NCI-H1048 (cell line): ENCODE data around the gene ATF3.
"Not testable (repeated sequence)": the region's sequence is repeated elsewhere in the genome, so short reads cannot be mapped to it uniquely, and the experiment has no call there.

Experiments
- DNase-seq: peaks from one replicate; lab custom pipeline; 2025; lab: John Stamatoyannopoulos, UW

ATF3 gene

DNA sequence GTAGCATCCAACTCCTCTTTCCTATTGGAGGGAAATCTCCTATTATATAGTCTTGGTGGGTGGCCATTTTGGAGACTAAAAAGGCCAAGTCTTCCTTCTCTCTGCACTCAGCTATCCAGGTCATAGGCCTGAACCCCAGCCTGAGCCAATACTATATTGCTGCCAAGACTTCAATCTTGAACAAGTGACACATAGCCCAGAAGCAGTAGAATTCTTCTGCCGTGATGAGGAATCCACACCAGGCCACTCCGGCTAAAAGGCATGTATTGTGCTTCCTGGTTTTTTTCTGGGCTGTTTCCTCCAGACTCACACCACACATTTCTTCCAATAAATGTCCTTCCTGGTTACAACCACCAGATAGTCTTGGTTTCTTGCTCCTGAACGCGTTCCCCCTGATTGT lies 43.0 kb downstream of the ATF3 start:
- no peak for DNase-seq

DNA sequence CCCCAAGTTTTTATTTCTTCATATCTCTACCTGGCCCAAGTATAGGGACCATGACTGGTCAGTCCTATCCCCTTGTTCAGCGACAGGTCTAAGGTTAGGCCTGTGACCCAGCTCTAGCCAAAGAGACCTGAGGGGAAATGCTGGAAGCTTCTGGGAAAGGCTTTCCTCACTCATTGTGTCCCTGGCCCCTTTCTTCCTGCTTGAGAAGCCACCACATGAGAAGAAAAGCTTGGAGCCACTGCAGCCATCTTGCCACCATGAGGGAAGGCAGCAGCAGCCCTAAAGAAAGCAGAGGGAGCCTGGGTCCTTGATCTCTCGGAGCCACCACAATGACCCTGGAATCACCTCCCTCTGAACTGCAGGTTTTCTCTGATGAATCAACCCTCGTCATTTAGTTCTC lies 43.4 kb downstream of the ATF3 start:
- DNase-seq: no peak

DNA sequence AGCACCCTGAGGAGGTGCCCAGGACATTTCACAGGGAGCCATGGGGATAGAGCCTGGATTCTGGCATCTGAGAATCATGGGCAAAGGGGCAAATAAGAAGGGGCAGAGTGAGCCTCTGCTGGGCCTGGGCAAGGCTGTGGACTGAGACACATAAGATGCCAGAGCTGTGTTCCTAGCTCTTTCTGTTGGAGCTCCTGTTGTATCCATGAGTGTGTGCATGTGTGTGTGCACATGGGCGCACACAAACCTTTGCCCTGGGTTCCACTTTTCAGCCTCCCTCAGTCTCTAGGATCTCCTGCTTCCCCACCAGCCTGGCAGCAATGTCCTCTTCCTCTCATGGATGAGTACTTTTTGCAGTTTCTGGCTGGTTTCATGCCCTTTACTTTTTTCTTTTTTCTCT lies 44.0 kb downstream of the ATF3 start:
- DNase-seq: no peak

DNA sequence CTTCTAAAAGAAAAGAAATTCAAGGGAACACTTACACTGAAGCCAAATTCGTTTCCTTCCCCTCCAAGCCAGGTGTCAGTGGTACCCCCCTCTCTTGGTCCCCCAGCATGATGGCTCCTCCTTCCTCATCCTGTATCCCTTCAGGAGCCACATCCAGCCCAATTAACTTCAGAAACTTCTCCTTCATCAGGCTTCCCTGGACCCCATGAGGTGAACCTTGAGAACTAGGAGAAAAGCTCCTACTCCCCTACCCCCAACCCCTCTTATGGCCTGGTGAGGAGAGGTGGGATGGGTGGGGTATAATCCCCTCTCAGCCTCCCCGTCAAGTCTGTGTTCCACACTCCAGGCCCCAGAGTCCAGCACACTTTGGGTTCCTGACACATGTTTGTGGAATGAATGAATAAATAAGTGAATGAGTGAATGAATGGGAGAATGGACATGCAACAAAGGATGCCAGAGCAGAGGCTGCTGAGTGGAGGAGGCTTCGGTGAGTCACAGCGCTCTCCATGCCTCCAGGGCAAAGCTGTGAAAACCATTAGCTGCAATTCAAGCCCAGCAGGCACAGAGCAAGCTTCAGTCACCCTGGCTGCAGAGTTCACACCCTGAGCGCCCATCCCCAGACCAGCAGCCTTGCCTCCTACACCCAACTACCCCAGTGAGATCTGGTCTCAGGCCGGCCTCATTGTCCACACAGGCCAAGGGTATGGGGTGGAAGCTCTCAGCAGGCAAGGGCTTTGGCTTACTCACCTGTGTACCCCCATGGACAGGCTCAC lies 47.3 kb downstream of the ATF3 start:
- no peak for DNase-seq

DNA sequence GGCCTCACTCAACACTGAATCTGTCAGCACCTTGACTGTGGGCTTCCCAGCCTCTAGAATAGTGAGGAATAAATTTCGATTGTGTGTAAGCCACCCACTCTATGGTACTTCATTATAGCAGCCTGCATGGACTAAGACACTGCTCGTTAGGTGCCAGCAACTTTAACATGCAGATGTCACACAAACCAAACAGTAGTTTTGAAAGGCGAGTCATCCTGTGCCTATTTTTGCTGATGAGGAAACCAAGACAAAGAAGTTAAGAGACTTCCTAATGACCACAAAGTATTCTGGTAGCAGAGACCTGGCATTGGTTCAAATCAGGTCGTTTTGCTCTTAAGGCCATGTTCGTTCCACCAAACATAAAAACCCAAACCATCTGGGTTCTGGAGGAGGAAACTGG lies 48.2 kb downstream of the ATF3 start:
- DNase-seq: no peak

DNA sequence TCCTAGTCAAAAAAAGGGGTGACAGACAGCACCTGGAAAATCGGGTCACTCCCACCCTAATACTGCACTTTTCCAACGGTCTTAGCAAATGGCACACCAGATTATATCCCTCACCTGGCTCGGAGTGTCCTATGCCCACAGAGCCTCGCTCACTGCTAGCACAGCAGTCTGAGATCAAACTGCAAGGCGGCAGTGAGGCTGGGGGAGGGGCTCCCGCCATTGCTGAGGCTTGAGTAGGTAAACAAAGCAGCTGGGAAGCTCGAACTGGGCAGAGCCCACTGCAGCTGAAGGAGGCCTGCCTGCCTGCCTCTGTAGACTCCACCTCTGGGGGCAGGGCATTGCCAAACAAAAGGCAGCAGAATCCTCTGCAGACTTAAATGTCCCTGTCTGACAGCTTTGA lies 49.7 kb downstream of the ATF3 start:
- not testable (repeated sequence) for DNase-seq

DNA sequence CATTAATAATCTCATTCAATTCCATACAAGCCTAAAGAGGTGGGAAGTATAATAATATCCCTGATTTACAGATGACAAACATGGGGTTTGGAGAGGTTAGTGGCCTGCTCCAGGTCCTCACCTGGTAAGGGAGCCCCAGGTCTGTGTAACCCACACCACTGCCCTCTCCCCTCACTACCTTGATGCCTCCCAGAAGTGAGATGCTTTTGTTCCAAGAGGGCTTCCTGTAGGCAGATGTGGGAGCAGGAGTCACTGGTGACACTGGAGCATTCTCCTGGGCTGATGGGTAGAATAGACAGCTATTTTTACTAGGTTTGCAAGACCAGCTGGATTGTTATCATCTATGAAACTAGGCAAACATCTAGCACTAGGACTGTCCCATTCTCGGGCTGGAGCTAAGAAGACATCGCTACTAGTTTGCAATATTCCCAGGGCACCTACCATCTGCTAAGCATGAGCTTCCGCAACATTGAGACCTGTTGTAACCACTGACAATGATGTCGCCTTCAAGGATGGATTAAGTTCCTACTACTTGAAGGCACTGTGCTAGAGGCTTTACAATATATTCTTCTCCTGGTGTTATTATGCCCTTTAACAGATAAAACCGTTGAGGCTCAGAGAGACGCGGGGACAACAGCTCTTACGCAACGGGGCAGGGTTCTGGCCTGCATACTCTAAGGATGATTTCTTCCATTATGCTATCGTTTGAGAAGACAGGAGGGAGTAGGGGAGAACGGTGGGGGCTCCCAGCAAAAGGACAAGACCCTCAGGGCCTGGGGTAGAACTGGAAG lies 56.0 kb downstream of the ATF3 start:
- DNase-seq: no peak

DNA sequence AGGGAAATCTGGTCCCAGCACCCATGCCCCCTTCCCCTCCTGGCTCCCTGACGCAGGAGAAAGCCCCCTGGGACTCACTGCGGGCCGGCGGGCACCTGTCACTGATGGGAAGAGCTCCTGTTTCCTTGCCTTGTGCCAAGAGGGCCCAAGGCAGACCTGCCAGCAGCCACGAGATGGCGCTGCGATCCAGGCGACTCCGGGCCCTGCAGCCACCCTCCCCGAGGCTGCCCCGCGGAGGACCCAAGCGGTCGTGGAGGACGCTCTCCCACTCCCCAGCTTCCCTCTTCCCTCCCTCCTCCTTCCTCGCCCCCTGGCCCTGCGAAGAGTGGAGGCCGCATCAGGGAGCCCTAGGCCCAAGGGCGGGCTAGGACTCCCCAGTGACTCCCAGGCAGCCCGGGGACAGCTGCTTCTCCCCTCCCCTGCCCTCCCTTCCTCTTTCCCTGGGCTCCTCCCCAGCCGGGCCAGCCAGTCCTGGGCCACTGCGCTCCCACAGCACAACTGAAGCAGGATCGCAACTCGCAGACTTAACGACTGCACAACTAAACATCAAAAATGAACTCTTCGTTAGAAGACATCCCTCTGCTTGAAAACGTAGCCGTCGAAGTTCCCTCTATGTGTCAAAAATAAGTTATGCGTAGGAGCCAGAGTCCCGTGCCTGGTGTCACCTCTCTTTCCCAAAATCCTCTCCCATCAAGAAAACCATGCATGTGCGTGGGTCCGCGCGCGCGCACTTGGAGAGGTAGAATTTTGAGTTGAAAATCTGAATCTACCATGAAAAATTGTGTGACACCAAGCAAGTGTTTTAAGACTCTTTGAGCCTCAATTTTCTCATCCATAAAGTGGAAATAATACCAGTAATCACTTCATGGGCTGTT lies 56.9 kb downstream of the ATF3 start:
- no peak for DNase-seq

DNA sequence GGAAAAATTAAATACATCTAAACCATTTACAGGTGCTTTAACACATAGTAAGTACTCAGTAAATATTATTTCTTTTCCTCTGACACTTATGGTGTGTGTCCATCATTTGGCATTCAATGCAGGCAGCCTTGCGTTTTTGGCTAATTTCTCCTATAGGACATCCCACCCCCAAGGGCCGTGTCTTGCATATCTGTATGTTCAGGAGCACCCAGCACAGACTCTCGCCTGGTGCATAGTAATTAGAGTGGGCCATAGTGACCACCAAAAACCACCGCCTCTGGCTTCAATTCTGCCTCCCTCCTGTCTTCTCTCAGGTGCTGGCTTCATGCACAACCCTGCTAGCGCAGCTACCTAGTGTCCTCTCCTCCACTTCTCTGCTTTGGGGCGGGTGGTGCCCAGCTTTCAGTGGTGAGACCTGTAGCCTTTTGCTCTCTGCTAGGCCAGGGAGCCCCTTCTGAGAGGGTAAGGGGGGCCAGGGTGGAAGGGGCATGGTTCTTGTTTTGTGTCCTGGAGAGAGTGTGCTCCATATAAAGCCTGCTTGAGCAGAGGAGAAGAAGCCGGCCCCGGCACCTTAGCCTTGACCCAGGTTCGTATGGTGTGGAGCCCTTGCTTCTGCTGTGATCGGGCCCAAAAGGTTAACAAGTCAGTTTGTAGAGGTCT lies 57.7 kb downstream of the ATF3 start:
- no peak for DNase-seq

DNA sequence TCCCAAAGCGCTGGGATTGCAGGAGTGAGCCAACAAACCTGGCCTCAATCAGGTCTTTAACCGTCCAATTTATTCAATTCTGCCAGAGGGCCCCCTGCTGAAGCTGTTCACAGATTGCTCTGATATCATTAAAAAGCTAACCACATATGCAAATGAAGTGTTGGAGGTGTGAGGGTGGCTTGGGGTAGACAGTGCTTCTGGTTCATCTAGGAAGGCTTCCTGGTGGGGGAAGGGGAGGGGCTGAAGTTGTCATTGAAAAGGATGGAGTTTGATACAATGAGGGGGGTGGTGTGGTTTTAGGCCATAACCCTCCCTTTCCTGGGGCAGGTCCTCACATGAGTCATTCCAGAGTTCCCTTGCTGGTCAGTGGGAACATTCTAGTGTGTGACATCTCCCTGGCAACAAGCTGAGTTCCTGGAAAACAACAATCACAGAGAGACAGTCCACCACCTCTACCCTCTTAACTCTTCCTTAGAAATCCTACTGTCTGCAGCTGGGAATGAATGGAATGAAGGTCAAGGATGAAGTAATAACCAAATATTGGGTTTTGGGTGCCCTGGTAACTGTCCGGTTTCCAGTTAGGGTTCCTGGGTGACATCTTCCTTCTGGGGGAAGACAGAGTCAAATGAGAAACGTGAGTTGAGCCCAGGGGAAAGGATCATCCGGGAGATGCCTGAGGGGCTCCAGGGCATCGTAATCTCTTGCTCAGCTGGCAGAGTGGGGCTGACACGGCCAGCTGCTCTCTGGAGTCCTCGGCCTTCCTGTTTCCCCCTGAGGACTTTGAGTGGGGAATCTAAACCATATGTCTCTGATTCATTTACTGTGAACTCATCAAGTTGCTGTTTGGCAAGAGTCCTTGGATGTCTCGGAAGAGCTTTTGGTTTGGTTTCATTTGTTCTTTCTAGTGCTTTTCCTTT lies 58.9 kb downstream of the ATF3 start:
- DNase-seq: peak; percentile 79

DNA sequence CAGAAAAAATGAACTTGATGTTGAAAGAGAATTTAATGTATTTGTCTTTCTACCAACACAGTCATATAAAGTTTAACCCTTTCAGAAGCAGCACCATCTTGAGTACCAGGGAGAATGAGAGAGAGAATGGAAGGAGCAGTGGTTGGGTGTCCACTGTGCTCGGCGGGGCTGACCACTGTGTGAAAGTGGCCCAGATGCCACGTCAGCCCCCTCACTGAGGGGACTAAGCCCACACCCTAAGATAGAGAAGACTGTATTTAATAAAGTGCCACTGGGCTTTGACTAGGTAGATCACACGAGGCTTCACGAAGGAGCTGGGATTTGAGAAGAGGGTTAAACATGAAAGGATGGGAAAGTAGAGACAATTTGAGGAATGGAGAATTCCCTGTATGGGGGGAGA lies 59.9 kb downstream of the ATF3 start:
- no peak for DNase-seq

DNA sequence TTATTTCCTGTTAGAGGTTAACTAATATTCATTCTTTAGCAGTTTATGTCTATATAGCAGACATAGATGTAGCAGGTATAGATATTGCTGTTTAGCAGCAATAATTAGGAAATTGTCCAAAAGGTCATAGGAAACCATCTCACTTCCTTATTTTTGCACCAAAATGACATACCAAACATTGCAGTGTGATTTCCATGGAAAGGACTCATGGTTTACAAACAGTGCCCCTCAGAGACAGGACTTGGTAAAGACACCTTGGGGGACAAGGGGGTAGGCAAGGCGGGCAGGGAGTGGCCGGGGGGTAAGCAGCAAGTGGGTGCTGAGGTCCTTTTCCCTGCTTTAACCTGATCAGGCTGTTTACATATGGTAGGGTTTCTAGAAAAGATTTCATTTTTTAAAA lies 60.5 kb downstream of the ATF3 start:
- no peak for DNase-seq

DNA sequence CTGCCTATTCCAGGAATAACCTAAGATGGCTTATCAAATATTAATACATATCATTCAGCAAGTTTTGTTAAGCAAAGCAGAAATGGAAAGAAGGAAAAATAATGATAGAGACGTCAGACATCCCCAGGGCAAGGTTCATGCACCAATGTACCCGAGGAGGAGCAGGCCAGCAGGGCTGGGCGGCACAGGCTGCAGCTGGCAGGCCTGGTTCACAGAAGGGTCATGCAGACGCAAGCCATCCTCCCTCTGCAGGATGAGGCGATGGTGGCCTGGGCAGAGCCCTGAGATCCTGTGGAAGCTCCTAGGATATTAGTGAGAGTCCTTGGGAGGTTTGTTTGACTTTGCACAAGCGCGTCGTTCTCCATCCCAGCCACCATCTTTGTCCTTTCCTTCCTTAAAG lies 61.0 kb downstream of the ATF3 start:
- DNase-seq: no peak

DNA sequence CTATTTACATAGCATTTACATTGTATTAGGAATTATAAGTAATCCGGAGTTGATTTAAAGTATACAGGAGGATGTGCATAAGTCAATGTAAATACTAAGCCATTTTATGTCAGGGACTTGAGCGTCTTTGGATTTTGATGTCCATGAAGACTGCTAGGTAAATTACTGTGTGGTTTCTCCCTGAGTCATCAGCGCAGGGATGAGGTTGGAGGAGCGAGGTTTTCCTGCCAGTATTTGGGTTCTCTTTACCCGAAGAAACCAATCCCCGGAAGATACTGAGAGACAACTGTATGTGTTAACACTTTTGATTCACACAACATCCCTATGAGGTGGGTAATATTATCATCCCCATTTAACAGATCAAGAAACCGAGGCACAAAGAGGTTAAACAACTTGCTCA lies 61.7 kb downstream of the ATF3 start:
- no peak for DNase-seq
